Epidermal melanocyte (primary cell): ENCODE results near the gene JAKMIP3.

Source experiments
- DNase-seq: peaks from one replicate; pipeline ENCODE4 v3.0.0; 2011; ENCODE audit warnings: low spot score; ENCODE audit not compliant: insufficient read length

The JAKMIP3 gene

GRCh38 chr10:132097609-132098377 lies 32.0 kb downstream of the JAKMIP3 start:
- no peak for DNase-seq

GRCh38 chr10:132098539-132099388 lies 33.0 kb downstream of the JAKMIP3 start:
- DNase-seq: no peak

GRCh38 chr10:132099389-132100090 lies 33.8 kb downstream of the JAKMIP3 start:
- DNase-seq: no peak

- DNase-seq: no peak
These were observed 34.3 kb downstream of the JAKMIP3 start for GRCh38 chr10:132100091-132100481.

- no peak for DNase-seq
These were observed 35.0 kb downstream of the JAKMIP3 start for GRCh38 chr10:132100556-132101349.

- no peak for DNase-seq
These were observed 35.8 kb downstream of the JAKMIP3 start for GRCh38 chr10:132101529-132101928.

- DNase-seq: no peak
These were observed 36.4 kb downstream of the JAKMIP3 start for GRCh38 chr10:132102071-132102716.

GRCh38 chr10:132102717-132103110 lies 37.0 kb downstream of the JAKMIP3 start:
- DNase-seq: no peak

GRCh38 chr10:132103116-132103910 lies 37.6 kb downstream of the JAKMIP3 start:
- no peak for DNase-seq

- no peak for DNase-seq
These were observed 38.3 kb downstream of the JAKMIP3 start for GRCh38 chr10:132104062-132104461.

- DNase-seq: no peak
These were observed 38.9 kb downstream of the JAKMIP3 start for GRCh38 chr10:132104471-132105301.

- no peak for DNase-seq
These were observed 39.7 kb downstream of the JAKMIP3 start for GRCh38 chr10:132105302-132105995.

- no peak for DNase-seq
These were observed 40.7 kb downstream of the JAKMIP3 start for GRCh38 chr10:132106431-132106830.

- DNase-seq: no peak
These were observed 41.6 kb downstream of the JAKMIP3 start for GRCh38 chr10:132107186-132107948.

GRCh38 chr10:132107949-132108877 lies 42.5 kb downstream of the JAKMIP3 start:
- DNase-seq: no peak

GRCh38 chr10:132109341-132110110 lies 43.8 kb downstream of the JAKMIP3 start:
- DNase-seq: no peak
